Endothelial cell of umbilical vein (primary cell): ENCODE results near the gene SETD2. TPM values are rescaled to one million over a fixed set of nuclear protein-coding genes. Genes with fewer than 3 reads are reported as not detected.

Experiments used
- BruUV-seq: library from RNA; stranded (reverse); fragments of 400-500 nt; replicated peaks from 2 replicates; lab custom pipeline; 2021; lab: Mats Ljungman, UMichigan
- CTCF ChIA-PET: fragments of 300-600, 350-600 bp; sonication (Branson Sonifier 250); formaldehyde crosslinking; loops from one replicate; lab custom pipeline; 2021; ENCODE audit warnings: antibody characterized with exemption, inconsistent platforms; lab: Charles Lee
- POLR2A ChIA-PET: fragments of 300-600, 350-600 bp; sonication (Branson Sonifier 250); formaldehyde crosslinking; loops from one replicate; lab custom pipeline; 2021; ENCODE audit warnings: antibody characterized with exemption, inconsistent platforms; lab: Charles Lee
- DNase-seq: peaks from one replicate; pipeline ENCODE4 v3.0.0-alpha.2; 2011; ENCODE audit warnings: low read depth, low spot score
- FAIRE-seq: peaks from 2 replicates; lab custom pipeline; 2011; peaks lifted over from hg19 to GRCh38; lab: Jason Lieb, UNC
- H2AFZ ChIP-seq: 2 replicates; pipeline ENCODE4 v1.6.0; 2012; ENCODE audit warnings: low read depth, low read length, control low read depth, inconsistent platforms
- H3K27ac ChIP-seq: 2 replicates; pipeline ENCODE4 v1.5.1; 2011; ENCODE audit warnings: low read depth, mild to moderate bottlenecking, control low read depth, low read length, moderate library complexity; ENCODE audit not compliant: insufficient read depth
- H3K27me3 ChIP-seq, 2 experiments: 2 replicates each; pipeline versions ENCODE4 v1.6.0 to v1.6.1; 2011; ENCODE audit warnings: low read length in 2 of 2, mixed read lengths in 1 of 2; ENCODE audit not compliant: control insufficient read depth in 2 of 2, insufficient read depth in 2 of 2
- H3K36me3 ChIP-seq, 2 experiments: 2 replicates in 1 of 2; 3 replicates in 1 of 2; pipeline ENCODE4 v1.5.1; 2011; ENCODE audit warnings: low read length in 2 of 2, mild to moderate bottlenecking in 1 of 2, moderate library complexity in 1 of 2; ENCODE audit not compliant: control insufficient read depth in 2 of 2, insufficient read depth in 2 of 2; ENCODE audit errors: extremely low read depth in 1 of 2
- H3K4me1 ChIP-seq: 3 replicates; pipeline ENCODE4 v1.5.1; 2011; ENCODE audit warnings: mild to moderate bottlenecking, low read length; ENCODE audit not compliant: control insufficient read depth, insufficient read depth; ENCODE audit errors: extremely low read depth
- H3K4me2 ChIP-seq: 2 replicates; pipeline ENCODE4 v1.6.1; 2011; ENCODE audit warnings: low read length, control low read depth, mixed read lengths; ENCODE audit not compliant: insufficient read depth
- H3K4me3 ChIP-seq, 3 experiments: fragments of 200-600 bp in 1 of 3; sonication (generic), shearing (Covaris generic) in 1 of 3; replicated peaks in 1 of 3; 2 replicates each; pipeline ENCODE4 v1.5.1; 2011 to 2016; ENCODE audit warnings: control low read depth in 3 of 3, low read length in 3 of 3, mild to moderate bottlenecking in 2 of 3, inconsistent platforms in 1 of 3, low read depth in 1 of 3, moderate library complexity in 1 of 3; ENCODE audit not compliant: insufficient read depth in 1 of 3
- H3K79me2 ChIP-seq: 2 replicates; pipeline ENCODE4 v1.6.0; 2012; ENCODE audit warnings: low read length, inconsistent platforms; ENCODE audit not compliant: control insufficient read depth, insufficient read depth
- H3K9ac ChIP-seq: replicated peaks from 2 replicates; pipeline ENCODE3; 2011; ENCODE audit warnings: low read length, control low read depth; ENCODE audit not compliant: insufficient read depth; ENCODE audit errors: extremely low read depth
- H3K9me1 ChIP-seq: replicated peaks from 3 replicates; pipeline ENCODE4 v1.6.0; 2011; ENCODE audit warnings: mild to moderate bottlenecking, low read length; ENCODE audit not compliant: control insufficient read depth, insufficient read depth; ENCODE audit errors: extremely low read depth
- H3K9me3 ChIP-seq: replicated peaks from 2 replicates; pipeline ENCODE4 v1.5.1; 2012; ENCODE audit warnings: low read length, inconsistent platforms; ENCODE audit not compliant: control insufficient read depth, insufficient read depth
- H4K20me1 ChIP-seq: replicated peaks from 2 replicates; pipeline ENCODE3; 2011; ENCODE audit warnings: mild to moderate bottlenecking, low read length; ENCODE audit not compliant: control insufficient read depth, insufficient read depth; ENCODE audit errors: extremely low read depth
- EZH2 ChIP-seq: IDR thresholded peaks from 2 replicates; pipeline ENCODE4 v1.6.1; 2012; ENCODE audit warnings: borderline replicate concordance, low read depth, mild to moderate bottlenecking, moderate library complexity, low read length, inconsistent platforms; ENCODE audit not compliant: severe bottlenecking
- FOS ChIP-seq: IDR thresholded peaks from 2 replicates; pipeline ENCODE4 v1.6.1; 2011; ENCODE audit warnings: mild to moderate bottlenecking, low read length, moderate library complexity, borderline replicate concordance; ENCODE audit not compliant: insufficient read depth
- GATA2 ChIP-seq: IDR thresholded peaks from 2 replicates; pipeline ENCODE4 v1.7.0; 2011; ENCODE audit warnings: low read depth, mild to moderate bottlenecking, moderate library complexity, mixed read lengths, low read length; ENCODE audit not compliant: insufficient read length, insufficient read depth
- JUN ChIP-seq: IDR thresholded peaks from 2 replicates; pipeline ENCODE4 v1.6.1; 2011; ENCODE audit warnings: borderline replicate concordance, low read depth; ENCODE audit not compliant: insufficient read length, insufficient read depth
- MAX ChIP-seq: IDR thresholded peaks from 2 replicates; pipeline ENCODE4 v1.6.1; 2011; ENCODE audit not compliant: insufficient read depth, insufficient read length
- MYC ChIP-seq: IDR thresholded peaks from one replicate; pipeline ENCODE4 v1.6.1; 2011; ENCODE audit warnings: mild to moderate bottlenecking, low read depth, low read length
- POLR2A ChIP-seq: IDR thresholded peaks from 2 replicates; pipeline ENCODE4 v1.6.1; 2012; ENCODE audit warnings: low read depth, mild to moderate bottlenecking, control low read depth, low read length
- POLR2AphosphoS5 ChIP-seq: IDR thresholded peaks from 2 replicates; pipeline ENCODE4 v1.6.1; 2012; ENCODE audit warnings: low read depth, mild to moderate bottlenecking, control low read depth, low read length, moderate library complexity; ENCODE audit not compliant: insufficient read depth
- dilution Hi-C: fragments of 300-500 bp; cut with MboI; formaldehyde crosslinking; loops from one replicate; pipeline ENCODE4 v1.15.0; 2019; ENCODE audit warnings: low sequenced_read_pairs; ENCODE audit not compliant: extremely low pct_ligation_motif_present
- intact Hi-C: fragments of 100-400 bp; cut with micrococcal nuclease; formaldehyde crosslinking; loops from one replicate; pipeline ENCODE4 v1.10.0; 2022
- polyA plus RNA-seq, 4 experiments: library from polyadenylated mRNA; depleted of rRNA in 3 of 4; stranded (reverse) in 3 of 4; unstranded in 1 of 4; fragments of >200 nt; gene quantifications; 2 replicates each; pipeline versions ENCODE4 v1.2.1 to v1.2.3, GENCODE V29; 2011 to 2012; ENCODE audit warnings: missing spikeins in 1 of 4
- total RNA-seq: library from RNA; stranded (reverse); gene quantifications from 2 replicates; pipeline ENCODE4 v1.2.3, GENCODE V29; 2021
- TF ChIP-seq, protein P1 (sequence below), 2 donors: IDR thresholded peaks; 1 replicate in 1 of 2; 2 replicates in 1 of 2; pipeline ENCODE4 v1.5.1; 2011; ENCODE audit warnings: low read length in 2 of 2, mild to moderate bottlenecking in 2 of 2, moderate library complexity in 2 of 2, control low read depth in 1 of 2, inconsistent platforms in 1 of 2, low read depth in 1 of 2; ENCODE audit not compliant: insufficient read depth in 1 of 2; ENCODE audit errors: extremely low read depth in 1 of 2

Gene SETD2
- total and polyA plus RNA-seq, 2 donors (not counting 3 experiments of a cell fraction or from before 2014, with no cell fraction given) = 13.7 to 41.4 TPM

DNA sequence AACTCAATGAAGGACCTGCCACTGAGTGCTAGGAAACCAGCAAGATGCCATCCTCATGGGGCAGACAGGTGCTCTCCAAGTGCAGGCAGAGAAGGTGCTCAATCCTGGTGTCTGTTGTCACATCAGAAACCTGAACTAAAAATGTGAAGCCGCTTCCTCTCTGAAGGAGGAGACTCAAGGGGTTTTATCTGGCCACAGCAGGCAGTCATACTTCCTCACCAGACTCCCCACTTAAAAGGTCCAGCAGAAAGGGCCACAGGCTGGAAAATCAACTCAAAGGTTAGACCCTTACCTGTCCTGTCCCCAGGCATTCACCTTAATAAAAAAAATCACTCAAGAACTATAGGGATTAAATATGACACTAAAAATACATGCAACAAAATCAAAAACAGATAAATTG is 192.2 kb downstream of the SETD2 start:
- Histone ChIP-seq H3K4me1 (peaks cover 30% of the 10 kb centered on the region), H3K4me2 (no peak overlapping the region), H3K27ac (no peak overlapping the region), H3K9me3 (no peaks in the 10 kb centered on the region), H4K20me1 (peaks cover 6% of the 10 kb centered on the region), H3K27me3 (no peaks in the 10 kb centered on the region), H2AFZ (no peak overlapping the region), H3K36me3 (no peaks in the 10 kb centered on the region), H3K79me2 (peaks cover 92% of the 10 kb centered on the region), H3K9me1 (no peaks in the 10 kb centered on the region), H3K9ac (no peak overlapping the region), H3K4me3 (no peak overlapping the region)
- ChIA-PET CTCF (interaction anchor here (1.9 kb wide), 1 partner anchor 48 kb away, joined by 10 read pairs; no protein-coding TSS in a partner anchor), POLR2A (no interaction called here)
- no TSS peak for BruUV-seq
- intact Hi-C loops (no loop called here), dilution Hi-C loops (no loop called here)
- FAIRE-seq (peak; percentile 59), DNase-seq (no peak)
- TF ChIP-seq POLR2AphosphoS5 (no peak), GATA2 (no peak), POLR2A (no peak), JUN (no peak), MAX (no peak), EZH2 (no peak), FOS (no peak), MYC (no peak)
- TF ChIP-seq, protein P1, sequence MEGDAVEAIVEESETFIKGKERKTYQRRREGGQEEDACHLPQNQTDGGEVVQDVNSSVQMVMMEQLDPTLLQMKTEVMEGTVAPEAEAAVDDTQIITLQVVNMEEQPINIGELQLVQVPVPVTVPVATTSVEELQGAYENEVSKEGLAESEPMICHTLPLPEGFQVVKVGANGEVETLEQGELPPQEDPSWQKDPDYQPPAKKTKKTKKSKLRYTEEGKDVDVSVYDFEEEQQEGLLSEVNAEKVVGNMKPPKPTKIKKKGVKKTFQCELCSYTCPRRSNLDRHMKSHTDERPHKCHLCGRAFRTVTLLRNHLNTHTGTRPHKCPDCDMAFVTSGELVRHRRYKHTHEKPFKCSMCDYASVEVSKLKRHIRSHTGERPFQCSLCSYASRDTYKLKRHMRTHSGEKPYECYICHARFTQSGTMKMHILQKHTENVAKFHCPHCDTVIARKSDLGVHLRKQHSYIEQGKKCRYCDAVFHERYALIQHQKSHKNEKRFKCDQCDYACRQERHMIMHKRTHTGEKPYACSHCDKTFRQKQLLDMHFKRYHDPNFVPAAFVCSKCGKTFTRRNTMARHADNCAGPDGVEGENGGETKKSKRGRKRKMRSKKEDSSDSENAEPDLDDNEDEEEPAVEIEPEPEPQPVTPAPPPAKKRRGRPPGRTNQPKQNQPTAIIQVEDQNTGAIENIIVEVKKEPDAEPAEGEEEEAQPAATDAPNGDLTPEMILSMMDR (IDR thresholded peaks at IDR 0.05; ENCODE audit: extremely low read depth in 1 of 2, insufficient read depth in 1 of 2, low read depth in 1 of 2, low read length in 2 of 2) = no peak
